Smooth muscle cell of the brain vasculature (primary cell): Measurements from ENCODE around the gene ROMO1.
"Not testable (repeated sequence)": the region's sequence is repeated elsewhere in the genome, so short reads cannot be mapped to it uniquely, and the experiment has no call there.

Experiments used
- DNase-seq: peaks from one replicate; pipeline ENCODE4 v3.0.0-alpha.2; 2012; ENCODE audit warnings: low read depth, low spot score

Gene ROMO1

DNA sequence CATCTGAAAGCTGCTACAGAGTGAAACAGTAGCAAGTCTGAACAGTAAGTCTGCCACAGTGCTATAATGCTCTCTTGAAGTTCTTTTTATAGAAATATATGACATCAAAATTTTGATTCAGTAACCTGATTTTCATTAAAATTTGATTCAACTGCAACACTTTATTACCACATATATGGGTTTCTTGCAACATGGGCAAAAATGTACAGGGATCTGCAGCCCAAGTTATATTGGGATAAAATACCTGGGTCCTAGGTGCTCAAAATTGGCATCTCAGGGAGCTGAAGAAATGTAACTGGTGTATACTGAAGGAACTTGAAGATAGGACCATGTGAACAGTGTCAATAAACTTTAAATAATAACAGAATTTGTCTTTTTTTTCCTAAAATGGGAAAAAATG, 10.8 kb downstream of the ROMO1 start:
- no peak for DNase-seq

DNA sequence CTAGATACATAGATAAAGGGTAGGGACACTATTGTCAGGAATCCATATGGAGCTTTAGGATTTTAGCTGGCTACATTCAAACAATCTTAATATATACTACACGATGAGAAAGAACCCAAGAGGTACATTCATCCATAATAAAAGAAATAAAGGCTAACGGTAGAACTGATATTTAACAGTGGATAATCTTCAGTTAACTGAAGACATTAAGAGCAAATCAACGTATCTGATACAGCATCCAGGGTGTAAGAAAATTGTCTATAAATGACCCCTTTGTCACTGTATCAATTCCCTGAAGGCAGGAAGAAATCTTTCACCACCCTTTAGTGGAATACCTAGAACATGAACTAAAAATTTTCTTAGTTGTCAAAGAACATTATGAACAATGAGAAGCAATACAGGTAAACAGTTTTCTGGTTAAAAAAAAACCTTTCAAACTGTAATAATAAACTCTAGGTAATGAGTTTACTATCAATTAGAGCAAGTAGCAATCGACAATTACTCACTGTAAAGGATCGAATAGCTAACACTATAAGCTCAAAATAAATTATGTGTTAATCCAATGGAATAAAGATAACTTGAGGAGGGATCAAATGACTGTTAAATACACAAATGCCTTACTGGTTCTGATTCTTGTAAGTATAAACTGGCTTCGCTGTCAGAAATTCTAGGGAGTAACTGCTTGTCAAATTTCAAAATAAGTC, 11.8 kb downstream of the ROMO1 start:
- DNase-seq = no peak

DNA sequence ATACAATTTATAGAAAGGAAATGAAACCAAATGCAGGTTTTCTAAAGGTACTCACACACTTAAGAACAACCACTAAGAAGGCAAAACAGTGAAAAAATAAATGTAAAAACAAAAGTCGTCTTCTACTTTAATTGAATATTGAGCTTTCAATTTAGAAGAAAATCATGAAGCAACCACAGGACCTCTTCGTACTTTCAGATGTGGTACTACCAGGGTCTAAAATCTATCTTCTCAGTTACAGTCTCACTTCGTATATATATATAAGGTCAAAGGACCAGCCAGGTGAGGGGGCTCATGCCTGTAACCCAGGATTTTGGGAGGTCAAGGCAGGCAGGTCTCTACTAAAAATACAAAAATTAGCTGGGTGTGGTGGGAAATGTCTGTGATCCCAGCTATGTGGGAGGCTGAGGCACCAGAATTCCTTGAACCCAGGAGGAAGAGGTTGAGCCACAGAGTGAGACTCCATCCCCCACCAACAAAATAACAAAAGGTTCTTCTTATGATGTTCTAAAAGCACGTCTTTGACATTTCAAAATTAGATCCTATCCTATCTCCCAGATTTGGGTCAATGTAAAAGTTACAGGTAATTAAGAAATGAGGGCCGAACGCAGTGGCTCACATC, 12.5 kb downstream of the ROMO1 start:
- no peak for DNase-seq

DNA sequence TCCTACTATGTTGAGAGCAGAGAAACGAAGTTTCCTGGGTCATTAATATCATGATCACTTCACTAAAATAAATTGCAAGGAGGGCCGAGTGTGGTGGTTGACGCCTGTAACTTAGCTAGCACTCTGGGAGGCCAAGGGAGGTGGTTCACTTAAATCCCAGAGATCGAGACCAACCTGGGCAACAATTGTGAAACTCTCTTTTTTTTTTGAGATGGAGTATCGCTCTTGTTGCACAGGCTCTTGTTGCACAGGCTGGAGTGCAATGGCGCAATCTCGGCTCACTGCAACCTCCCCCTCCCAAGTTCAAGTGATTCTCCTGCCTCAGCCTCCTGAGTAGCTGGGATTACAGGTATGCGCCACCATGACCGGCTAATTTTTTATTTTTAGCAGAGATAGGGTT, 13.9 kb downstream of the ROMO1 start:
- DNase-seq = not testable (repeated sequence)

DNA sequence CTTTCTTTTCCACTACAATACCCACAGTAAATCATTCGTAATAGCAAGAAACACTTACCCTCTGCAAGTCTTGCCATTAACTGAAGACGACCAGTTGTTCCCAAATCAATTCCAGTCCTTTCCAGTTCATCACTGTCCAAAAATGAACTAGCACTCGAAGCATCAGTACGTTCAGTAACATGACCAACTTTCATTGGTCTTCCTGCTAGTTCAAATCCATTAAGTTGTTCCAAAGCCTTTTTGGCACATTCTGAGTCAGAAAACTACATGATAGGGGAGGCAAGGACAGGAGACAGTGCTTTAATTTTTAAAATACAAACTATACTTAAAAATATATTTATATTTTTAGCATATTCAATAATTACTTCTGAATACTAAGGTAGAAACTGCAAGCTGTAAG, 14.9 kb downstream of the ROMO1 start:
- no peak for DNase-seq

DNA sequence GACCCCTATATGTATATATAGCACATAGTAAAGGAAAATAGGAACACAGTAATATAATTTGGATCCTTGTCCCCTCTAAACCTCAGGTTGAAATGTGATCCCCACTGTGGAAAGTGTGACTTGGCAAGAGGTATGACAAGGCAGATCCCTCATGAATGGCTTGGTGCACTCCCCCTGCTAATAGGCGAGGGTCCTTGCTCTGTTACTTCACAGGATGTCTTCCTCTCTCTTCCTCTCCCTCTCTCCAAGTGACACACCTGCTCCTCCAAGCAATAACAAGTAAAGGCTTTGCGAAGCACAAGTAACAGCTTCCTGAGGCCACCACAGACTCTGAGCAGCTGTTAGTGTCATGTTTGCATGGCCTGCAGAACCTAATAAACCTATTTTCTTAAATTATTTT, 16.4 kb downstream of the ROMO1 start:
- no peak for DNase-seq

DNA sequence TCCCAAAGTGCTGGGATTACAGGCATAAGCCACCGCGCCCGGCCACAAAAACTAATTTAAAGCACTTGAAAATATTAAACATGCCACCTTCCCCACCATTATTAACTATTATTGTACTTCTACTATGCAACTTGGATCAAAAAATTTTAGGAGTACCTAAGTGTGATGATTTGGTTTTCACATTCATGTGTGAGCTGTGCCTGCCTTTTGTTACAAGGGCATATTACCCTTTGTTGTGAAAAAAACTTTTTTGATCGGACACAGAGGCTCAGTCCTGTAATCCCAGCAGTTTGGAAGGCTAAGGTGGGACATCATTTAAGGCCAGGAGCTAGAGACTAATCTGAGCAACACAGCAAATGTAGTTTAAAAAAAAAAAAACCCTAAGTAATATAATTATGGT, 17.1 kb downstream of the ROMO1 start:
- no peak for DNase-seq

DNA sequence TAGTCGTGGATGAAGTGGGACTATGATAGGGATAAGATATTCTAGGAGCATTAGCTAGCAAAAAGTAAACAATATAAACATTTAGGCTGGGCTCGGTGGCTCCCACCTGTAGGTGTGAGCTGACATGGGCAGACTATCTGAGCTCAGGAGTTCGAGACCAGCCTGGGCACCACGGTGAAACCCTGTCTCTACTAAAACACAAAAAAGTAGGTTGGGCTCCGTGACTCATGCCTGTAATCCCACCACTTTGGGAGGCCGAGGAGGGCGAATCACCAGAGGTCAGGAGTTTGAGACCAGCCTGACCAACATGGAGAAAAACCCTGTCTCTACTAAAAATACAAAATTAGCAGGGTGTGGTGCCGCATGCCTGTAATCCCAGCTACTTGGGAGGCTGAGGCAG, 19.1 kb downstream of the ROMO1 start:
- DNase-seq = not testable (repeated sequence)

DNA sequence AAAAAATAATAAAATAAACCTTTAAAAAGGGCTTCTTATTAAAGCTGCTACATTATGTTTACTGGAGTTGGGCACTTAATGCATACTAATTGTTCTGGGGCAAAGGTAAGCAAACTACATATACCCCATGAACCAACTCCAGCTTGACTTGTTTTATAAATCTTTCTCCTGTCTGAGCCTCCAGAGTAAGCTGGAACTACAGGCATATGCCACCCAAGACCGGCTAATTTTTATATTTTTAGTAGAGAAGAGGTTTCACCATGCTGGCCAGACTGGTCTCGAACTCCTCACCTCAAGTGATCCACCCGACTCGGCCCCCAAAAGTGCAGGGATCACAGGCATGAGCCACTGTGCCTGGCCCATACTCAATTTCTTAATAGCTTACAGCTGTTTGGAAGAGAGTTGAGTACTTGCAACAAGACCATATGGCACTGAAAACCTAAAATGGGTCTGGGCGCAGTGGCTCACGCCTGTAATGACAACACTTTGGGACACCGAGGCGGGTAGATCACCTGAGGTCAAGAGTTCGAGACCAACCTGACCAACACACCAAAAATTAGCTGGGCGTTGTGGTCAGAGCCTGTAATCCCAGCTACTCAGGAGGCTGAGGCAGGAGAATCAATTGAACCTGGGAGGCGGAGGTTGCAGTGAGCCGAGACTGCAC, 19.9 kb downstream of the ROMO1 start:
- no peak for DNase-seq

DNA sequence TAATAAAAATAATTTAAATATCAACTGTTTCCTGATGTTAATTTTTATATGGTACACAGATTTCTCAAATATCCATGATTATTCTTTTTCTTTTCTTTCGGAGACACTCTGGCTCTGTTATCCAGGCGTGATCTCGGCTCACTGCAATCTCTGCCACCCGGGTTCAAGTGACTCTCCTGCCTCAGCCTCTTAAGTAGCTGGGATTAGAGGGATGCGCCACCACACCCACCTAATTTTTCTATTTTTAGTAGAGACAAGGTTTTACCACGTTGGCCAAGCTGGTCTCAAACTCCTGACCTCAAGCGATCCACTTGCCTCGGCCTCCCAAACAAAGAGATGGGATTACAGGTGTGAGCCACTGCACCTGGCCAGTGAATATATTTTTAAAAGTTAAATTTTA, 20.5 kb downstream of the ROMO1 start:
- DNase-seq = no peak

DNA sequence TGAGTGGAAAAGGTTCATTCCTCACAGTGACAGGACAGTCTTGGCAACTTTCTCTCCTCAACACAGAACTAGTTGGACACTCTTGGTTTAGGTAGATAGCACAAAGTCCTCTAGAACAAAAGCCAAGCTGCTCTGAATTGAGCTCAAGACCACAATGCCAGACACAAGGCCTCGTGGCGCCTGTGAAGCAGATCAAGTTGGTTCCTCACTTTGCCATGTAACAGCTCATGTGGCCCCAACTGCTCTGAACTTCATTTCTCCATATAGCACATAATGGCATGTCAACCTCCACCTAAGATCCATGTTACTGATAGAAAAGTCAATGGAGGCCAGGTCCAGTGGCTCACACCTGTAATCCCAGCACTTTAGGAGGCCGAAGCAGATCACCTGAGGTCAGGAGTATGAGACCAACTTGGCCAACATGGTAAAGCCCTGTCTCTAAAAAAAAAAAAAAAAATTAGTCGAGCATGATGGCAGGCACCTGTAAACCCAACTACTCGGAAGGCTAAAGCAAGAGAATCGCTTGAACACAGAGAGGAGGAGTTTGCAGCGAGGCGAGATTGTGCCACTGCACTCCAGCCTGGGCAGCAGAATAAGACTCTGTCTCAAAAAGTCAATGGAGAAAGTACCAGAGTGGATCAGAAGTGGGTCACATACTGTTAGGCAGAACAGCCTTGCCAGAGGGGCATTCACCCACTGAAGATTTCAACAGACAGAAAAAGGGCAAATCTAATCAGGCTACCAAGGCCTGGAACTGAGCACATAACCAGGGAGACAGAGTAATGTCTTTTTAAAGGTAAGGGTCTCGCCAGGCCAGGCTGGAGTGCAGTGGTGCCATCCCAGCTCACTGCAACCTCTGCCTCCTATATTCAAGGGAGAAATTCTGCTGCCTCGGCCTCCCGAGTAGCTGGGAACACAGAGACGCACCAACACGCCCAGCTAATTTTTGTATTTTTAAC, 21.2 kb downstream of the ROMO1 start:
- no peak for DNase-seq

DNA sequence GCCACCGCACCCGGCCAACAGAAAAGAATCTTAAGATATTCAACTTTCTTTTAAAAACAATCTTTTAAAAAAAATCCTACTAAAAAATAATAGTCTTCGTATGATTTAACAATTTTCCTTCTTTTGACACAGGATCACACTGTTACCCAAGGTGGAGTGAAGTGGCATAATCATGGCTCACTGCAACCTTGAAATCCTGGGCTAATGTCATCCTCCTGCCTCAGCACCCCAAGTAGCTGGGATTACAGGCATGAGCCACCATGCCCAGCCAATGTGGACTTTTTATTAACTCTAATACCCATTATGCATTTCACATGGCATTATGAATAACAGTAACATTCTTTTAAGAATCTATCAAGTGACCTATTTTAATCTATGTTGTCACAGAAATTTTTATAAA, 22.0 kb downstream of the ROMO1 start:
- no peak for DNase-seq

DNA sequence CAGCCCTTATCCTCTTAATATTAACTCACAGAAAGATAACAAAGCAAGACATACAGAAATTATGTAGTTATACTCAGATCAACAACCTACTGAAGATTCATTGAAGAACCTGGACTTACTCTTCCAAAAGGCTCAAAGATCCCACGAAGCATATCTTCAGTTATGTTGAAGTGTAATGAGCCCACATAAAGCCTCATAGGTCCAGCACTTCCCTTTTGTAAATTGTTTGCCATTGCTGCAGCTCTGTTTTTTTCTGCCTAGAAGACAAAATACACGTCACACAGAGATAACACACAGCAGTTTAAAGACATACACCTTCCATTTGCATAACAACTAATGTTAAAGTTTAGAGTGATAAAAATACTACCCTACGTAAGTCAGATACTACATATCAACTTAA, 22.4 kb downstream of the ROMO1 start:
- DNase-seq = no peak

DNA sequence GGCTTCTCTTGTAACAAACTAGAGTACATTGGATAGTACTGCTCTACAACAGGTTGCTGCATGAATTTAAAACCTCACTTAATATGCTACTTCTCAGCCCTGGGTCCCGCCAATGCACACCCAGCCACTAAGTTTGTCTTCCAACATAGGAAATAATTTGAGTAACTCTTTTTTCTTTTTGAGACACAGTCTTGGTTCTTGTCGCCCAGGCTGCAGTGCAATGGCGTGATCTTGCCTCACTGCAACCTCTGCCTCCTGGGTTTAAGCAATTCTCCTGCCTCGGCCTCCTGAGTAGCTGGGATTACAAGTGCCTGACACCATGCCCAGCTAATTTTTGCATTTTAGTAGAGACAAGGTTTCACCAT, 24.1 kb downstream of the ROMO1 start:
- not testable (repeated sequence) for DNase-seq

DNA sequence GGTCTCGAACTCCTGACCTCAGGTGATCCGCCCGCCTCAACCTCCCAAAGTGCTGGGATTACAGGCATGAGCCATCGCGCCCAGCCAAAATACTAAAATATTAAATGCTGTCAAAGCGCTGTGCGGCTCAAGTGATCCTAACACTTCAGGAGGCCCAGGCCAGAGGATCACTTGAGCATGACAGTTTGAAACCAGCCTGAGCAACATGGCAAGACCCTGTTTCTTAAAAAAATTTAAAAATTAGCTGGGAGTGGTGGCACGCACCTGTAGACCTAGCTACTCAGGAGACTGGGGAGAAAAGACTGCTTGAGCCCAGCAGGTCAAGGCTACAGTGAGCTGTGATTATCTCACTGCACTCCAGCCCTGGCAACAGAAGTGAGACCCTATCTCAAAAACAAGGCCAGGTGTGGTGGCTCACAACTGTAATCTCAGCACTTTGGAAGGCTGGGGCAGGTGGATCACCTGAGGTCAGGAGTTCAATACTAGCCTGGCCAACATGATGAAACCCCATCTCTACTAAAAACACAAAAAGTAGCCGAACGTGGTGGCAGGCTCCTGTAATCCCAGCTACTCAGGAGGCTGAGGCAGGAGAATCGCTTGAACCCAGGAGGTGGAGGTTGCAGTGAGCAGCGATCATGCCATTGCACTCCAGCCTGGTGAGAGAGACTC, 24.6 kb downstream of the ROMO1 start:
- DNase-seq = not testable (repeated sequence)

DNA sequence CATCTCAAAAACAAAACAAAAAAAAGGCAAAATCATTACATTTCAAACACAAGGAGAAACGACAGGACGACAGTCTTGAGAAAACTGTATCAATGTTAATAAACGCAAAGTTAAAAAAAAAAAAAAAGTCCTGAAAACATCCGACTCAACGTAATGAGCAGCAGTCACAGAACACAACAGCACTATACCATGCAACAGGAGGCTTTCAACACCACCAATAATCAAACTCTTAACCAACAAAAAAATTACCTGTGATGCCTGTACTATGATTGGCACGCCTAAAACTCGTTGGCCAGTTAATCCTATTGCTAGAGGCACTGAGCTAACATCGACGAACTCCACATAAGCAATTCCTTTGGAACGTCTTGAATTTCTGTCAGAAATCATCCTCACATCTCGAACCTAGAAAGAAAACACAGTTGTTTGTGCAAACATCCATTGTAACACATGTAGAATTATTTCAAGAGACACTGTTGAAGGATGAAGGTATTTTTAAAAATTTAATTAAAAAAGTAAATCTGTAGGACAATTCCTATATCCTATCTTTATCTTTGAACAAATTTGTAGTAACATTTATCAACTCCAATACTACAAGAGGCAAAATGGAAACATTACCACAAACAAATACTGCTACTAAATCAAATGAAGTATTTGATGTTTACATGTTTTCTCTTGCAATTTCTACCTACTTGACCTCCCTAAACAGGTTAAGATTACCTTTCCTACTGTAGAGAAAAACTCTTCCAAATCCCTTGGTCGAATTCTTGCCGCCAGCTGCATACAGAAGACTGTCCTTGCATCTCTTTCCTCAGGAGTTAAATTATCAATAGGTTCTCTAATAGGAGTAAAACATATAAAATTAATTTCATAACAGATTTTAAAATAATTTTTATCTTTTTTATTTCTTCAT, 25.4 kb downstream of the ROMO1 start:
- DNase-seq = no peak

DNA sequence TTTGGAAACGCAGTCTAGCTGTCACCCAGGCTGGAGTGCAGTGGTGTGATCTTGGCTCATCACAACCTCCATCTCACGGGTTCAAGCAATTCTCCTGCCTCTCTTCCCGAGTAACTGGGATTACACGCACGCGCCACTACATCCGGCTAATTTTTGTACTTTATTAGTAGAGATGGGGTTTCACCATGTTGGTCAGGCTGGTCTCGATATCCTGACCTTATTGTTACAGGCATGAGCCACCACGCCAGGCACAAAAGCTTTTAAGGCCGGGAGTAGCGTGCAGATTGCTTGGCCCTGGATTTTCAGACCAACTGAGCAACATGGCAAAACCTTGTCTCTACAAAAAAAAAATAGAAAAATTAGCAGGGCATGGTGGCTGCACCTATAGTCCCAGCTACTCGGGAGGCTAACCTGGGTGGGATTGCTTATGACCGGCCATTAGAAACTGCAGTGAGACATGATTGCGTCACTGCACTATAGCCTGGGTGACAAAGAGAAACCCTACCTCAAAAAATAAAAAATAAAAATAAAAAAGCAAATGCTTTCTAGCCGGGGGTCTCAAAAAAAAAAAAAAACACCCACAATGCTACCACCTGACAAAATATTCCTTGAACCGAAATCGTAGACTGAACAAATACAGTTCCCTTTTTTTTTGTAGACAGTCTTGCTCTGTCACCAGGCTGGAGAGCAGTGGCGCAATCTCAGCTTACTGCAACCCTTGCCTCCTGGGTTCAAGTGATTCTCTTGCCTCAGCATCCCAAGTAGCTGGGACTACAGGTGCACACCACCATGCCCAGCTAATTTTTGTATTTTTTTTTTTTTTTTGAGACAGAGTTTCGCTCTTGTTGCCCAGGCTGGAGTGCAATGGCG, 27.9 kb downstream of the ROMO1 start:
- DNase-seq = no peak

DNA sequence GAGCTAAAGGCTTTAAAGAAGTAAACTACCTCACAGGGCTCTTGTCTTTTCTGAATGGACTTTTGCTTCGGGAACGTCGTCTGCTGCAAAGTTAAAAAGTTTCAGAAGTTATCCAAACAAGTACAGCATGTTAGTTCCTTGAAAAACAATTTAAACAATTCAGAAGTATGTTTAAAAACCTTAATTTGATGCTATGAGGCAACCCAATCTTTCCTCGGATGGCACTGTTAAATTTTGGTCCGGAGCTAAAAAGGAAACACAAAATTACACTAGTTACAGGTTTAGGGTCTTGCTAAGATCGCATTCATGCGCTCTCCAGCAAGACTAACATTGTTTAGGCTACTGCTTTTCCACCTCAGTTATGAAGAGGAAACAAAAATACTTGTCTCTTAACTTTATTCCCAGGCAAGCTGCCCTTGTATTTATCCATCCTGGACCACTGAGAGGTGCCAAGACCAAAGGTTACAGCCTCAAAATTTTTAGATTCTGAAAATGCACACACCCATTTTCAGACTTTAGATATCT, 30.1 kb downstream of the ROMO1 start:
- no peak for DNase-seq
